ENCODE results near the gene SZRD1.
A peak's percentile ranks its signal among the peaks of the same experiment; 100 is the strongest.
"Not testable (repeated sequence)": the region's sequence is repeated elsewhere in the genome, so short reads cannot be mapped to it uniquely, and the experiment has no call there.

SZRD1 gene

GRCh38 chr1:16366722-16367257, at the start of gene SZRD1:
TSS of gene SZRD1 (plus strand) at chr1:16367242. CDS start at chr1:16367258, 16 bp downstream.
- DNase-seq = peak; percentile 99

GRCh38 chr1:16318555-16318954, 48.5 kb upstream of the SZRD1 start:
- DNase-seq = no peak

GRCh38 chr1:16321176-16321867, 45.7 kb upstream of the SZRD1 start:
- peak; percentile 78 for DNase-seq

- DNase-seq = no peak
Observed at GRCh38 chr1:16324456-16324890, 42.6 kb upstream of the SZRD1 start.

GRCh38 chr1:16326833-16327404, 40.1 kb upstream of the SZRD1 start:
- DNase-seq = no peak

GRCh38 chr1:16334655-16335340, 32.2 kb upstream of the SZRD1 start:
- peak; percentile 67 for DNase-seq

- no peak for DNase-seq
Observed at GRCh38 chr1:16338961-16339360, 28.1 kb upstream of the SZRD1 start.

- no peak for DNase-seq
Observed at GRCh38 chr1:16340673-16341072, 26.4 kb upstream of the SZRD1 start.

GRCh38 chr1:16342331-16343062, 24.5 kb upstream of the SZRD1 start:
- DNase-seq = no peak

GRCh38 chr1:16343276-16343675, 23.8 kb upstream of the SZRD1 start:
- DNase-seq = not testable (repeated sequence)

- DNase-seq = no peak
Observed at GRCh38 chr1:16348414-16349182, 18.4 kb upstream of the SZRD1 start.

- DNase-seq = no peak
Observed at GRCh38 chr1:16349847-16350406, 17.1 kb upstream of the SZRD1 start.

GRCh38 chr1:16351456-16351993, 15.5 kb upstream of the SZRD1 start:
- DNase-seq = no peak

GRCh38 chr1:16351994-16352841, 14.8 kb upstream of the SZRD1 start, which contains the start of gene FBXO42:
TSS of gene FBXO42 (minus strand) at chr1:16352480. CDS start at chr1:16315418, 37,062 bp downstream.
- DNase-seq = peak; percentile 90

GRCh38 chr1:16352842-16353535, 14.1 kb upstream of the SZRD1 start:
- DNase-seq = no peak

GRCh38 chr1:16354619-16355018, 12.4 kb upstream of the SZRD1 start:
- no peak for DNase-seq

GRCh38 chr1:16356867-16357266, 10.2 kb upstream of the SZRD1 start:
- DNase-seq = no peak

GRCh38 chr1:16365146-16365498, 1.9 kb upstream of the SZRD1 start:
- DNase-seq = not testable (repeated sequence)

- DNase-seq = peak; percentile 89
Observed at GRCh38 chr1:16367258-16367967, 371 bp downstream of the SZRD1 start.
